ENCODE measurements around the gene PI4KB.

GRCh38 chr1:151361883-151362282 lies 34.7 kb upstream of the PI4KB start:
- TF ChIP-seq CTCF (IDR thresholded peaks at IDR 0.05 in 8 of 11, conservative IDR thresholded peaks at IDR 0.05 in 3 of 11) (no peak), POLR2AphosphoS5 (IDR thresholded peaks at IDR 0.05) (no peak), POLR2A (IDR thresholded peaks at IDR 0.05) (no peak)

Data from spleen (tissue), 7 donors.